Astrocyte (in vitro differentiated cells and primary cell): ENCODE data around the gene AMOTL2.

ENCODE experiments used
- EZH2 ChIP-seq: IDR thresholded peaks from 2 replicates; pipeline ENCODE4 v1.6.1; 2012; ENCODE audit warnings: mild to moderate bottlenecking, low read length, inconsistent platforms; ENCODE audit not compliant: insufficient read depth
- TF ChIP-seq, protein P1 (sequence below): IDR thresholded peaks from 2 replicates; pipeline ENCODE4 v1.5.1; 2011; ENCODE audit warnings: low read depth, mild to moderate bottlenecking, inconsistent platforms, low read length, moderate library complexity; ENCODE audit not compliant: insufficient read depth

DNA sequence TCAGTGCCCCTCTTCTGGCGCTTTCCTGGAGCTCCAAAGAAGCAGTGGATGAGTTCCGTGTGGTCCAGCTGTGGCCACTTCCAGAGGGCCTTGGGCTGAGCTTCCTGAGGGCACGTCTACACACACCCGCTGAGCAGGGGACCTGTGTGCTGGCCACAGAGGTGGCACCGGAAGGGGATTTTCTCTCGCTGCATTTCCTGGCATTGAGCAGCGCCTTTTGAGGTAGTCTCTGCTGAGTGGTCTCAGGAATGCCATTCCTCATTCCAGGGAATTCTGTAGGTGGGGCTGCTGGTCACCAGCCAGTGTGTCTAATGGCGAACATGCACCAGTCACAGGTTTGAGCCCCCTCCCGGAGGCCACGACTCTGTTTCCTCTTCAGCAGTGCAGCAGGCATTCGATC is 48.1 kb downstream of the AMOTL2 start:
- TF ChIP-seq, protein P1, sequence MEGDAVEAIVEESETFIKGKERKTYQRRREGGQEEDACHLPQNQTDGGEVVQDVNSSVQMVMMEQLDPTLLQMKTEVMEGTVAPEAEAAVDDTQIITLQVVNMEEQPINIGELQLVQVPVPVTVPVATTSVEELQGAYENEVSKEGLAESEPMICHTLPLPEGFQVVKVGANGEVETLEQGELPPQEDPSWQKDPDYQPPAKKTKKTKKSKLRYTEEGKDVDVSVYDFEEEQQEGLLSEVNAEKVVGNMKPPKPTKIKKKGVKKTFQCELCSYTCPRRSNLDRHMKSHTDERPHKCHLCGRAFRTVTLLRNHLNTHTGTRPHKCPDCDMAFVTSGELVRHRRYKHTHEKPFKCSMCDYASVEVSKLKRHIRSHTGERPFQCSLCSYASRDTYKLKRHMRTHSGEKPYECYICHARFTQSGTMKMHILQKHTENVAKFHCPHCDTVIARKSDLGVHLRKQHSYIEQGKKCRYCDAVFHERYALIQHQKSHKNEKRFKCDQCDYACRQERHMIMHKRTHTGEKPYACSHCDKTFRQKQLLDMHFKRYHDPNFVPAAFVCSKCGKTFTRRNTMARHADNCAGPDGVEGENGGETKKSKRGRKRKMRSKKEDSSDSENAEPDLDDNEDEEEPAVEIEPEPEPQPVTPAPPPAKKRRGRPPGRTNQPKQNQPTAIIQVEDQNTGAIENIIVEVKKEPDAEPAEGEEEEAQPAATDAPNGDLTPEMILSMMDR: no peak
- no peak for TF ChIP-seq EZH2
